GM10266 (cell line): ENCODE data around the gene MSH3.

ENCODE experiments used
- DNase-seq: peaks from one replicate; pipeline ENCODE4 v3.0.0; 2012; ENCODE audit errors: extremely low spot score
- CTCF ChIP-seq: IDR thresholded peaks from 2 replicates; pipeline ENCODE4 v1.5.1; 2012; ENCODE audit warnings: mild to moderate bottlenecking, low read depth; ENCODE audit not compliant: control insufficient read depth, insufficient read depth; ENCODE audit errors: missing control alignments

The MSH3 gene

GRCh38 chr5:80619086-80619485, 35.4 kb upstream of the MSH3 start:
- no peak for DNase-seq
- TF ChIP-seq CTCF, result no peak

GRCh38 chr5:80620211-80620610, 34.2 kb upstream of the MSH3 start:
- no peak for TF ChIP-seq CTCF
- DNase-seq, result no peak

GRCh38 chr5:80622756-80623155, 31.7 kb upstream of the MSH3 start:
- DNase-seq, result no peak
- no peak for TF ChIP-seq CTCF

GRCh38 chr5:80623999-80624398, 30.5 kb upstream of the MSH3 start:
- TF ChIP-seq CTCF, result no peak
- no peak for DNase-seq

GRCh38 chr5:80625230-80625629, 29.2 kb upstream of the MSH3 start:
- no peak for TF ChIP-seq CTCF
- DNase-seq, result no peak

GRCh38 chr5:80629281-80629680, 25.2 kb upstream of the MSH3 start:
- no peak for DNase-seq
- no peak for TF ChIP-seq CTCF

GRCh38 chr5:80631278-80632259, 22.9 kb upstream of the MSH3 start:
- no peak for TF ChIP-seq CTCF
- DNase-seq, result no peak
